ENCODE measurements around the gene TERT.

TERT gene

DNA sequence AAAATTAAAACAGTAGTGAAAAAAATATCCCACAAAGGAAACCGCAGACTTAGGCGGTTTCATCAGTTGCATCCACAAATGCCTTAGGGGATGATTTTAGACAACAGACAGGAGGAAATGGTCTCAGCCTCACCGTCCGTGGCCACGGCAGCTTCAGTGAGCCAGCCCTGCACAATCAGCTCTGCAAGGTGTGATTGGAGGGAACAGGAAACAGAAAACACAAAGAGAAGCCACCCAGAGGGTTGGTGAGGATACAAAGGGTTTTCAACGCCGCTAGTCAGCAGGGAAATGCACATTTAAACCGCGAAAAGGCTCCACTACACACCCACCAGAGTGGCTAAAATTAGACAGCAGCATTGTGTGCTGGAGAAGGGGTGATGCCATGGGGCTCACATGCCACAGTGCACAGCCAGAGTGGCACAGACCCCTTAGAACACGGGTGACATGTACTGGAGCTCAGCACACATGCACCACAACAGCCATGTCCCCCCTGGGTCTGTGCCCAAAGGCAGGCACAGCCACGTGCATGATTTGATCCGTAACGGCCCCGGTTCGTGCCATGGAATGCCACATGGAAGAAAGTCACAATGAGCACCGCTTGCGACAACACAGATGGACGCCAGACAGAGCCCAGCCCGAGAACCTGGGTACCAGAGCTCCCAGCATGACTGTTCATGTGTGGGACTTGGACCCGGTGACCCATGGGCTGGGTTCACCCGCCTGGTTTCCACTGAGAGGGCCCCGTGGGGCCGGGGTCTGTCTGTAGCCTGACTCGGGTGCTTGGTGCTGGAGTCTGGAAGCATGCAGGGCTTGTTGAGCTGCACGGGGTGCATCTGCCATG lies 18.3 kb upstream of the TERT start:
- TF ChIP-seq CTCF (conservative IDR thresholded peaks at IDR 0.05; ENCODE audit: low read depth, low read length) = no peak
- no peak overlapping the region for H3K4me3 ChIP-seq (ENCODE audit: low read length)
- no peak for DNase-seq (ENCODE audit: low read depth)

- no peak for DNase-seq (ENCODE audit: low read depth)
- H3K4me3 ChIP-seq (ENCODE audit: low read length) = no peak overlapping the region
- no peak for TF ChIP-seq CTCF (conservative IDR thresholded peaks at IDR 0.05; ENCODE audit: low read depth, low read length)
These were observed 17.3 kb upstream of the TERT start for GRCh38 chr5:1312206-1312605.

GRCh38 chr5:1311439-1312055 lies 16.7 kb upstream of the TERT start:
- DNase-seq (ENCODE audit: low read depth) = no peak
- no peak for TF ChIP-seq CTCF (conservative IDR thresholded peaks at IDR 0.05; ENCODE audit: low read depth, low read length)
- no peak overlapping the region for H3K4me3 ChIP-seq (ENCODE audit: low read length)

DNA sequence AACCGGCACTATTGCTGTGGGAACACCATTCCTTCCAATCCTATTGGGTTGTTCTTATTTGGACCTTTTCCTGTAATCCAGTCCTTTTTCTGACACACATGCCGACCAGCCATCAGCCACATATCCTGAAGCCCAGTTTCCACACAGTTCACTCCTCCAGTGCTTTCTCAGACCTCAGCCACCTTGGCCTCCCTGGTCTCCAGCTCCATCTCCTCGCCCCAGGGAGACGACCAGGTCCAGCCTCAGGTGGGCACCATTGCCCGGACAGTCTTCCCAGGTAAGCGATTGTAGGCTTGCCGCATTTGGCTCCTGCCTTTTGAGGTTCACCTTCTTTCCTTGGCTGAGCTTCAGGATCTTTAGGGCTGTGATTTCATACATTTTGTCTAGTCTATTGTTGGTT lies 15.2 kb upstream of the TERT start:
- no peak for DNase-seq (ENCODE audit: low read depth)
- H3K4me3 ChIP-seq (ENCODE audit: low read length) = no peak overlapping the region
- TF ChIP-seq CTCF (conservative IDR thresholded peaks at IDR 0.05; ENCODE audit: low read depth, low read length) = no peak

- H3K4me3 ChIP-seq (ENCODE audit: low read length) = no peak overlapping the region
- no peak for TF ChIP-seq CTCF (conservative IDR thresholded peaks at IDR 0.05; ENCODE audit: low read depth, low read length)
- DNase-seq (ENCODE audit: low read depth) = no peak
These were observed 9.2 kb upstream of the TERT start for GRCh38 chr5:1304033-1304432.

GRCh38 chr5:1302258-1302657 lies 7.4 kb upstream of the TERT start:
- no peak for DNase-seq (ENCODE audit: low read depth)
- TF ChIP-seq CTCF (conservative IDR thresholded peaks at IDR 0.05; ENCODE audit: low read depth, low read length) = no peak
- no peak overlapping the region for H3K4me3 ChIP-seq (ENCODE audit: low read length)

GRCh38 chr5:1300581-1301083 lies 5.8 kb upstream of the TERT start:
- no peak for TF ChIP-seq CTCF (conservative IDR thresholded peaks at IDR 0.05; ENCODE audit: low read depth, low read length)

More at GRCh38 chr5:1300581-1301083, 5.8 kb upstream of the TERT start:
- no peak for DNase-seq (ENCODE audit: low read depth)
- no peak overlapping the region for H3K4me3 ChIP-seq (ENCODE audit: low read length)
